GM21737 (cell line): Measurements from ENCODE around the gene MAG.

Experiments
- ATAC-seq: cut with Tn5 transposase; IDR thresholded peaks from one replicate; pipeline ENCODE4 v1.9.1; 2021; ENCODE audit warnings: mild to moderate bottlenecking, moderate library complexity; ENCODE audit not compliant: unreplicated experiment

Gene MAG

GRCh38 chr19:35340431-35340830 is 48.5 kb downstream of the MAG start:
- no peak for ATAC-seq

GRCh38 chr19:35341006-35341405 is 49.0 kb downstream of the MAG start:
- no peak for ATAC-seq

- no peak for ATAC-seq
Measured at GRCh38 chr19:35341565-35342225, 49.7 kb downstream of the MAG start.

GRCh38 chr19:35342430-35342829 is 50.5 kb downstream of the MAG start:
- ATAC-seq, result no peak

- ATAC-seq, result no peak
Measured at GRCh38 chr19:35344511-35345031, 52.6 kb downstream of the MAG start.

GRCh38 chr19:35345671-35346111 is 53.7 kb downstream of the MAG start:
- ATAC-seq, result no peak

GRCh38 chr19:35346193-35347052 is 54.5 kb downstream of the MAG start:
- ATAC-seq, result peak; percentile 25

- peak; percentile 51 for ATAC-seq
Measured at GRCh38 chr19:35347171-35347929, 55.4 kb downstream of the MAG start, which contains the start of gene FFAR1. TSS of gene FFAR1 (plus strand) at chr19:35347902. CDS start at chr19:35351552, 3,650 bp downstream.

GRCh38 chr19:35347930-35348298 is 56.0 kb downstream of the MAG start:
- no peak for ATAC-seq

- ATAC-seq, result no peak
Measured at GRCh38 chr19:35348911-35349611, 57.1 kb downstream of the MAG start.

- no peak for ATAC-seq
Measured at GRCh38 chr19:35349614-35350521, 57.9 kb downstream of the MAG start.

GRCh38 chr19:35350591-35350990 is 58.6 kb downstream of the MAG start:
- ATAC-seq, result no peak

GRCh38 chr19:35351411-35352176 is 59.6 kb downstream of the MAG start:
- ATAC-seq, result no peak

- ATAC-seq, result no peak
Measured at GRCh38 chr19:35352177-35352447, 60.2 kb downstream of the MAG start.

GRCh38 chr19:35352448-35353304 is 60.7 kb downstream of the MAG start:
- no peak for ATAC-seq

GRCh38 chr19:35353635-35354034 is 61.7 kb downstream of the MAG start:
- no peak for ATAC-seq

GRCh38 chr19:35354898-35355297 is 62.9 kb downstream of the MAG start:
- no peak for ATAC-seq

- no peak for ATAC-seq
Measured at GRCh38 chr19:35355791-35356460, 64.0 kb downstream of the MAG start.
